Measurements from ENCODE around the gene CRTAC1. TPM values are rescaled to one million over a fixed set of nuclear protein-coding genes. Genes with fewer than 3 reads are reported as not detected.

Gene CRTAC1
- total and polyA plus RNA-seq, 2 donors (not counting 3 experiments of a cell fraction or from before 2014, with no cell fraction given): 1.4 to 3.0 TPM

GRCh38 chr10:97911217-97911616 is 119.2 kb downstream of the CRTAC1 start:
- Histone ChIP-seq H3K27ac (ENCODE audit: insufficient read depth, low read depth, low read length) (no peak overlapping the region), H3K79me2 (ENCODE audit: control insufficient read depth, insufficient read depth, low read length) (no peaks in the 10 kb centered on the region), H4K20me1 (replicated peaks; ENCODE audit: control insufficient read depth, extremely low read depth, insufficient read depth, low read length) (no peaks in the 10 kb centered on the region), H3K27me3 (ENCODE audit: control insufficient read depth in 2 of 2, insufficient read depth in 2 of 2, low read length in 2 of 2) (peaks cover 0 to 3% of the 10 kb centered on the region in 2 experiments), H3K4me3 (replicated peaks in 1 of 3; ENCODE audit: insufficient read depth in 1 of 3, low read depth in 1 of 3, low read length in 3 of 3) (no peak overlapping the region), H3K36me3 (ENCODE audit: control insufficient read depth in 2 of 2, extremely low read depth in 1 of 2, insufficient read depth in 2 of 2, low read length in 2 of 2) (no peaks in the 10 kb centered on the region), H2AFZ (ENCODE audit: low read depth, low read length) (no peak overlapping the region), H3K9me1 (replicated peaks; ENCODE audit: control insufficient read depth, extremely low read depth, insufficient read depth, low read length) (no peaks in the 10 kb centered on the region), H3K9me3 (replicated peaks; ENCODE audit: control insufficient read depth, insufficient read depth, low read length) (no peaks in the 10 kb centered on the region), H3K4me2 (ENCODE audit: insufficient read depth, low read length) (no peak overlapping the region), H3K4me1 (ENCODE audit: control insufficient read depth, extremely low read depth, insufficient read depth, low read length) (no peaks in the 10 kb centered on the region), H3K9ac (replicated peaks; ENCODE audit: extremely low read depth, insufficient read depth, low read length) (no peak overlapping the region)
- ChIA-PET POLR2A (no interaction called here), CTCF (interaction anchor here (0.9 to 2.8 kb wide), 5 partner anchors 42 to 135 kb away, joined by 3 to 29 read pairs (median 5); no protein-coding TSS in a partner anchor)
- dilution Hi-C loops (cut with MboI; ENCODE audit: extremely low pct_ligation_motif_present, low sequenced_read_pairs) (no loop called here), intact Hi-C loops (cut with micrococcal nuclease) (loop anchor here (10.0 kb wide), 1 partner anchor 754 kb away; no protein-coding TSS in a partner anchor)
- FAIRE-seq (no peak), DNase-seq (ENCODE audit: low read depth, low spot score) (no peak)
- TF ChIP-seq POLR2A (IDR thresholded peaks at IDR 0.05; ENCODE audit: low read depth, low read length): no peak
- TF ChIP-seq MYC (IDR thresholded peaks at IDR 0.05; ENCODE audit: low read depth, low read length): no peak
- no peak for TF ChIP-seq JUN (IDR thresholded peaks at IDR 0.05; ENCODE audit: borderline replicate concordance, insufficient read depth, insufficient read length, low read depth)
- TF ChIP-seq EZH2 (IDR thresholded peaks at IDR 0.05; ENCODE audit: borderline replicate concordance, low read depth, low read length, severe bottlenecking): no peak
- TF ChIP-seq MAX (IDR thresholded peaks at IDR 0.05; ENCODE audit: insufficient read depth, insufficient read length): no peak
- BruUV-seq (replicated peaks): no TSS peak

- no peaks in the 10 kb centered on the region for H3K79me2 ChIP-seq (ENCODE audit: control insufficient read depth, insufficient read depth, low read length)
- H3K9me3 ChIP-seq (replicated peaks; ENCODE audit: control insufficient read depth, insufficient read depth, low read length): no peaks in the 10 kb centered on the region
- intact Hi-C loops (cut with micrococcal nuclease) (loop anchor here (10.0 kb wide), 1 partner anchor 754 kb away; no protein-coding TSS in a partner anchor), dilution Hi-C loops (cut with MboI; ENCODE audit: extremely low pct_ligation_motif_present, low sequenced_read_pairs) (no loop called here)
- H3K4me1 ChIP-seq (ENCODE audit: control insufficient read depth, extremely low read depth, insufficient read depth, low read length): no peaks in the 10 kb centered on the region
- no peaks in the 10 kb centered on the region for H3K9me1 ChIP-seq (replicated peaks; ENCODE audit: control insufficient read depth, extremely low read depth, insufficient read depth, low read length)
- no peak for FAIRE-seq
- no peak overlapping the region for H2AFZ ChIP-seq (ENCODE audit: low read depth, low read length)
- no peak for DNase-seq (ENCODE audit: low read depth, low spot score)
- no peaks in the 10 kb centered on the region for H4K20me1 ChIP-seq (replicated peaks; ENCODE audit: control insufficient read depth, extremely low read depth, insufficient read depth, low read length)
- H3K27me3 ChIP-seq (ENCODE audit: control insufficient read depth in 2 of 2, insufficient read depth in 2 of 2, low read length in 2 of 2): peaks cover 0 to 3% of the 10 kb centered on the region in 2 experiments
- TF ChIP-seq POLR2AphosphoS5 (IDR thresholded peaks at IDR 0.05; ENCODE audit: insufficient read depth, low read depth, low read length): no peak
- TF ChIP-seq MAX (IDR thresholded peaks at IDR 0.05; ENCODE audit: insufficient read depth, insufficient read length): no peak
- TF ChIP-seq EZH2 (IDR thresholded peaks at IDR 0.05; ENCODE audit: borderline replicate concordance, low read depth, low read length, severe bottlenecking): no peak
- TF ChIP-seq POLR2A (IDR thresholded peaks at IDR 0.05; ENCODE audit: low read depth, low read length): no peak
- no peak for TF ChIP-seq MYC (IDR thresholded peaks at IDR 0.05; ENCODE audit: low read depth, low read length)
- no peak for TF ChIP-seq GATA2 (IDR thresholded peaks at IDR 0.05; ENCODE audit: insufficient read depth, insufficient read length, low read depth, low read length)
- TF ChIP-seq CTCF (IDR thresholded peaks at IDR 0.05; ENCODE audit: extremely low read depth in 1 of 2, insufficient read depth in 1 of 2, low read depth in 1 of 2, low read length in 2 of 2): no peak
- no peak overlapping the region for H3K27ac ChIP-seq (ENCODE audit: insufficient read depth, low read depth, low read length)
- ChIA-PET POLR2A (no interaction called here), CTCF (interaction anchor here (0.8 to 2.8 kb wide), 4 partner anchors 119 to 138 kb away, joined by 3 to 29 read pairs (median 10); no protein-coding TSS in a partner anchor)
- H3K4me3 ChIP-seq (replicated peaks in 1 of 3; ENCODE audit: insufficient read depth in 1 of 3, low read depth in 1 of 3, low read length in 3 of 3): no peak overlapping the region
- H3K36me3 ChIP-seq (ENCODE audit: control insufficient read depth in 2 of 2, extremely low read depth in 1 of 2, insufficient read depth in 2 of 2, low read length in 2 of 2): no peaks in the 10 kb centered on the region
- no TSS peak for BruUV-seq (replicated peaks)
- no peak overlapping the region for H3K4me2 ChIP-seq (ENCODE audit: insufficient read depth, low read length)
- no peak overlapping the region for H3K9ac ChIP-seq (replicated peaks; ENCODE audit: extremely low read depth, insufficient read depth, low read length)
Observed at GRCh38 chr10:97910661-97911060, 119.8 kb downstream of the CRTAC1 start.
